GM18526 (cell line): ENCODE results near the gene POU2F3.

Experiments
- POLR2A ChIP-seq: IDR thresholded peaks from 3 replicates; pipeline ENCODE4 v1.6.1; 2011; ENCODE audit not compliant: insufficient read length; ENCODE audit errors: extremely low read depth

Gene POU2F3

GRCh38 chr11:120248551-120249278 lies 8.8 kb downstream of the POU2F3 start:
- no peak for TF ChIP-seq POLR2A

- TF ChIP-seq POLR2A, result no peak
These were observed 9.6 kb downstream of the POU2F3 start for GRCh38 chr11:120249279-120250262.

- no peak for TF ChIP-seq POLR2A
These were observed 15.0 kb downstream of the POU2F3 start for GRCh38 chr11:120254788-120255518.

- no peak for TF ChIP-seq POLR2A
These were observed 15.6 kb downstream of the POU2F3 start for GRCh38 chr11:120255519-120255866.

GRCh38 chr11:120256178-120256577 lies 16.2 kb downstream of the POU2F3 start:
- TF ChIP-seq POLR2A, result no peak

DNA sequence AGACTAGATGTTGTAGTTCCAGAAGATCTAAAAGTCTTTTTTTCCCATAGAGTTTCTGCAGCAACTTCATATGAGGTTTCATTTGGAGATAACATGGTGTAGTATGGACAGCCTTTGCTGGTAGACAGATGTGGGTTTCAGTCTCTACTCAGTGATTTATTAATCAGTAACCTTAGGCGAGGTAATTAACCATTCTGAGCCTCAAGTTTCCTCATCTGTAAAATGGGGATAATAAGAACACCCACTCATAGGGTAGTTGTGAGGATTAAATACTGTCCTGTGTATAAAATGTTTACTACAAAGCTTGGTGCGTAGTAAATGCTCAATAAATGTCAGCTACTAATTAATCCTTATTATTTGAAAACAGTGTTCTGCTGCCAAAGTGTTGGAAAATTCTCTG lies 16.8 kb downstream of the POU2F3 start:
- TF ChIP-seq POLR2A, result no peak

DNA sequence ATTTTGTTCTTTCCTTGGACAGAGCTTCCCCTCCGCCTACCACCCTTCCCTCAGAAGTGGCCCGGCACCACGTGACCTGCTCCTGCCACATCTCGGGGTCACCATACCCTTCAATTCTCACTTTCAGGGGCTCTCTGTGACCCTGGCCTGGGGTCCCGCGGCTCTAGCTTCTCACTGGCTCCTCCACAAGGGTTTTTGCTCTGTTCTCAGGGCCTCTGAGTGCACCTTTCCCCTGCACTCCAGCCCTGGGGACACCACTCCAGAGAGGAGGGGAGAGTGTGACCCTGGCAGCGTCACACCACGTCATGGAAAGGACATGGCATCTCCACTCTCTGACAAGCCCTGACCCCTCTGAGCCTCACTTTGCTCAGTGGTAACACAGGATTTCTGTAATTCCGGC lies 17.4 kb downstream of the POU2F3 start:
- no peak for TF ChIP-seq POLR2A

GRCh38 chr11:120258661-120259060 lies 18.7 kb downstream of the POU2F3 start:
- no peak for TF ChIP-seq POLR2A

DNA sequence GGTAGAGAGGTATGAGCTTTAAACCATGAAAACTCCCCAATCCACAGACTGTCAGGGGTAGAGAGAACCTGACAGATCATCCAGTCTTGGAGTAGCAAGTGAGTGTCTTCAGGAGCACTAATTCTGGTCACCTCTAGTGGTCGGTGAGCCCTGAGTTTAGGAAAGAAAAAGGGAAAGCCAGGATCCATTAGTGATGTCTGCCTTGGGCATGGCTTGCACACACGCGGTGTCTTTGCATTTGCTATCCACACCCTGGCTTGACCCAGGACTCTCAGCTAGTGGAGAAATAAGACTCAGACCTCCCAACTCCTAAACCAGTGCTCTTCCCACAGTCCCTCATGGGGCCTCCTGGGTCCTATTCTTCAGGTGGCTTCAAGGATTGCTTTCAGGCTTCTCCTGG lies 19.3 kb downstream of the POU2F3 start:
- no peak for TF ChIP-seq POLR2A

- no peak for TF ChIP-seq POLR2A
These were observed 20.1 kb downstream of the POU2F3 start for GRCh38 chr11:120259988-120260565.

DNA sequence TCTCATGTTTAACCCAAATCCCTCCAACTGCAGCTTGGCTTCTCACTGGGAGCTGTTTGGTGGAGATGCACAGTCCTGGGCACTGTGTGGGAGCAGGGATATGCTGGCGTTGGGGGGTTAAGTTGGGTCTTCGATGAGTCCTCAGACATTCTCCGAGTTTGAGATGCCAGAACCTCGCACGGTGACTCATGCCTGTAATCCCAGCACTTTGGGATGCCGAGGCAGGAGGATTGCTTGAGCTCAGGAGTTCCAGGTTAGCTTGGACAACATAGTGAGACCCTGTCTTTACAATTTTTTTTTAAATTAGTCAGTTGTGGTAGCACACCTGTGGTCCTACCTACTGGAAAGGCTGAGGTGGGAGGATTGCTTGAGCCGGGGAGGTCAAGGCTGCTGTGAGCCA lies 20.7 kb downstream of the POU2F3 start:
- no peak for TF ChIP-seq POLR2A

GRCh38 chr11:120261321-120261720 lies 21.4 kb downstream of the POU2F3 start:
- no peak for TF ChIP-seq POLR2A

DNA sequence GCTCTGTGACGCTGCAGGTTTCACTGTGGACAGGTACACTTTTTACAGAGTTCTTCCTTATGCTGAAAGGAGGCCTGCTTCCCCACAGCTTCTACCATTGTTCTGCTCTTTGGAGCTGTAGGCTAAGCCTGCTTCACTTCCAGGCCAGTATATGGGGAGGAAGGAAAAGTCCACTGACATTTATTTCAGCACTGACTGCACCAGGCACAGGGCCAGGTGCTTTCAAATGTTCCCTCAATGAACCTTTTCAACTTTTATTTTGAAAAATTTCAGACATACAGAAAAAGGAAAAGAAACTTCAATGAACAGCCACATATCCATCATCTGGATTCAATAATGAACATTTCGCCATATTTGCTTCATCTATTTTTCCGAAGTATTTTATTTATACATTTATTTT lies 22.0 kb downstream of the POU2F3 start:
- TF ChIP-seq POLR2A, result no peak

- no peak for TF ChIP-seq POLR2A
These were observed 27.4 kb downstream of the POU2F3 start for GRCh38 chr11:120267319-120267718.

DNA sequence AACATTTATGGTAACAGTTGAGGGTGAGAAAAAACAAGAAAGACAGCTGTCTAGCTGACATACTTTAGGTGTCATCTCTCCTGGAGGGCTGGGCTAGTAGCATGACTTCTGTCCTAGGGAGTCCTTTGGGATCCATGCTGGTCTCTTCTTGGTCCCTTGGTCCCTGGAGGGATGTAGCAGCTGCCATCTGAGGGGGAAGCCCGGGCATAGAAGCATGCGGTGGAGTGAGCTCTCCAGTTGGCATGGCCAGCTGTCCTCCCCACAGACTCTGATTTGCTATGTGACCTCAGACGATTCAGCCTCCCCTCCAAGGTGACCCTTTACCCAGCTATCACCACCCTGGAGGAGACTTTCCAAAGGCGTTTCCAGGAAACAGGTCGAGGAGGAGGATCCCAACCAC lies 28.7 kb downstream of the POU2F3 start:
- no peak for TF ChIP-seq POLR2A
